NCI-H128 (cell line): Measurements from ENCODE around the gene CBFA2T2.

Source experiments
- DNase-seq: peaks from one replicate; lab custom pipeline; 2025; ENCODE audit not compliant: unreplicated experiment; lab: John Stamatoyannopoulos, UW

CBFA2T2 gene

DNA sequence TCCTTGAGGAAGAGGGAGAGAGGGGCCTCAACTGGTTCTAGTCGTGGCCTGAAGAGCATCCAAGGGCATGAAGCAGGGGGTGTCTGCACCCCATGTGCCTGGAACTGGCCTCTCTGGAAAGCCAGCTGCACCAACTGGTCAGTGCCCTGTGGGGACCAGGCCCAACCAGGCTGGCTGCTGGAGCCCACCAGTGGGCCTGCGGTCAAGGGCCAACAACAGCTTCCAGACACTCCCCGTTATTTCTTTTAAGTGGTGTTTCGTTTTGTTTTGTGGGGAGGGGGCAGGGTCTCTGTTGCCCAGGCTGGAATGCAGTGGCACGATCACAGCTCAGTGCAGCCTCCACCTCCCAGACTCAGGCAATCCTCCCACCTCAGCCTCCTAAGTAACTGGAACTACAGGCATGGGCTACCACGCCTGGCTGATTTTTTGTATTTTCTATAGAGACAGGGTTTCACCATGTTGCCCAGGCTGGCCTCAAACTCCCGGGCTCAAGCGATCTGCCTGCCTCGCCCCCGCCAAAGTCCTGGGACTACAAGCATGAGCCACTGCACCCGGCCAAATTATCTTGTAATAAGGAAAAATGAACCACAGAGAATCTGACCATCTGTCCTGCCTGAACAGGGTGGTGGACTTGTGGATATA lies 160.3 kb downstream of the CBFA2T2 start:
- DNase-seq: no peak

DNA sequence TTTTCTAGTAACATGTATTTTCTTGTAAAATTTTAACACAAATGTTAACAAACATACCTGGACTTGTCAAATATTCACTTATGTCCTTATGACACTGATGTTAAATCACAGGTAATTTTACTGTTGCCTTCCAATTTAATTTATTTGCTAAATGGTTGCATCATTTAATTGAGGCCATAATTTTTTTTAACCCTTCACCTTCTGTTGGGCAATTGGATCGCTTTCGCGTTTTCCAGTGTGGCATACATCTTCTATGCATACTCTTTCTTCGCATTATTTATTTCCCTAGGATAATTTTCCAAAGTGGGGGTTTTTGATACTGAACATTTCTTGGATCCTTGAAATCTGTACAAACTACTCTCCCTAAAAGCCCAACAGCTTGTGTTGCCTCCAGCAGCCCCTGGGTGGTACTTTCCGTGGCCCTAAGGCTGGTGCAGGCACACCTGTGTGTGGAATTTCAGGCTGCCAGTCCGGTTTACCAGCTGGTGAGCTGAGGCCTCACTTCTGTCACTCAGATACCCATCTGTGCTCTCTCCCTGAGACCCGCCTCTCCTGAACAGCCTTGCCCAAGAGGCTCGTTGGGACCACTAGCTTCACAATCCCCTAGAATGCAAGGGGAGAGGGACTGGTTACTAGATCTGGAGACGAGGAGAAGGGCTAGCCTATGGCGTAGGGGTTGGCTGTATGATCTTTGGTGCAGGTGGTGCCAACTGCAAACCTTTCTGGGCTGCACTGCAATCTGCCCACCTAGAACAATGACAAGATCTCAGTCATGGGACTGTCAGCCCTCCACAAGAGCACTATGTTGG lies 161.1 kb downstream of the CBFA2T2 start:
- no peak for DNase-seq

DNA sequence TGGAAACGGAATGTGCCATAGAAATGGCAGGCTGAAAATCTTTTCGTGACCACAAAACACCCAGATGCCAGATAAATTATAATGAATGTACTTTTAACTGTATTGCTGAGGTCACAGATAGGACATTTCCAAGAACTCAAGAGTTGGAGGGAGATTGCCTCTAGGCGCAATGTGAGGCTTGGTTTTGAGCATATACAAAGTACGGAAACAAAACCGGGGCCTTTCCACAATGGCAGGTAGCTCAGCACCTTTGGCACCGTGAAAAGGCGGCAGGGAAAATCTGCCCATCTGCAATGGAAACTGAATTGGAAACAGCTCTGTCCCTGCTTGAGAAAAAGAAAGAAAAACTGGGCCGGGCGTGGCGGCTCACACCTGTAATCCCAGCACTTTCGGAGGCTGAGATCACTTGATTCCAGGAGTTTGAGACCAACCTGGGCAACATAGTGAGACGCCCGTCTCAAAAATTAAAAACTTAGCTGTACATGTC lies 161.7 kb downstream of the CBFA2T2 start:
- DNase-seq: no peak

DNA sequence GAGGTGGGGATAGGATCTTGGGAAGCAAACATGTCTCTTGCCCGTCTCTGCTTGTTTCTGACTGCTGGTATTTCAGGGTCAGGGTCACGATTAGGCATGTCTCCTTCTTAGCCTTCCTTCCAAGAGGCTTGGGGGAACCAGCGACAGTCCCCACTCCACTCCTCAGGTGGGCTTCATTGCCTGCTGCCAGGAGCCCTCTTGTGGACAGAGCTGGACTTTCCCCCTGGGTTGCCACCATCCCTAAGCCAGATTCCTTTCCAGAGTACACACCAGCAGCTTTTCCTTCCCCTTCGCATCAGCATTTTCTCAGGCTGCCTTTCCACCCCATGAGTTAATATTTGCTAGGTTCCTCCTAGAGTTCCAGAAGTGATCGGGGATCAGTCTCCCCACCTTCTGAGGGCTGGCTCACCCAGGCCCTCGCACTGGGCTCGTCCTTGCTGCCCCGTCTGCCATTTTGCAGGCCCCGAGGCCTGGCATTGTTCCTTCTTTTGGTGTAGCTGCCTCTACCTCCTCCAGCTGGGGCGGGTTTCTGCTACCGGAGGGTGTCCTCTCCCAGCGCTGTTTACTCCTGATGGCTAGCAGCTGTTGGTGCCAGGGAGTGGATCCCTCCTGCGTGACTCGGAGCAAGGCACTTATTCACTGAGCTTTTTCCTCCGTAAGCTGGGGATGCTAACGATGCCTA lies 163.5 kb downstream of the CBFA2T2 start:
- peak; percentile 73 for DNase-seq

DNA sequence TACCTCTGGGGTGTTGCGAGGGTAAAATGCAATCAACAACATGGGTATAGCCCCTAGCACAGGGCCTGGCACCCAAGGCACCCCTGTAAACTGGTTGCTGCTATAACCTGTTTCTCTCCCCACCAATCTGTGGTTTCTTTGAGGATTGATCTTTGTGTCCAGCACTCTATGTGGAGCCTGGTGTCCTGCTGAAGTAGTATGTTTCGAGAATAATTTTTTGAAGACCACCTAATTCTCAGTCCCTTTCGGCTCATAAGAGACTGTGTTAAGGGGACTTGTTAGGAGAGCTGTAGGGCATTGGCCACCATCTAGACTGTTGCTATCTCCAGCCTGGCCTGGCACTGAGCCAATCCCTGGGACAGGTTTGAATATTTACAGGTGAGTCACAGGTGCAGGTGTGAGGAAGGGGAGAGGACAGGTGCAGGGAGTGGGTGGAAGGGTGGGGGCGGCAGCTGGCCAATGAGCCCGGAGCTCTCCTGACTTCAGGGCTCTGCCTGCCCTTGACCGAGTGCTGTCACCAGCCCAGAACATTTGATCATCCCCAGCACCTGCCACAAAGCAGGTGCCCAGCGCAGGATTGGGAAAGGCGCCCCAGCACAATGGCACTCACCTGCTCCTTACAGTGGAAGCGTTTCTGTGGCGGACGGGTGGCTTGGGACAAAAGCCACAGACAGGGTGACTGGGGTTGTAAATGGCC lies 164.2 kb downstream of the CBFA2T2 start:
- DNase-seq: peak; percentile 90

DNA sequence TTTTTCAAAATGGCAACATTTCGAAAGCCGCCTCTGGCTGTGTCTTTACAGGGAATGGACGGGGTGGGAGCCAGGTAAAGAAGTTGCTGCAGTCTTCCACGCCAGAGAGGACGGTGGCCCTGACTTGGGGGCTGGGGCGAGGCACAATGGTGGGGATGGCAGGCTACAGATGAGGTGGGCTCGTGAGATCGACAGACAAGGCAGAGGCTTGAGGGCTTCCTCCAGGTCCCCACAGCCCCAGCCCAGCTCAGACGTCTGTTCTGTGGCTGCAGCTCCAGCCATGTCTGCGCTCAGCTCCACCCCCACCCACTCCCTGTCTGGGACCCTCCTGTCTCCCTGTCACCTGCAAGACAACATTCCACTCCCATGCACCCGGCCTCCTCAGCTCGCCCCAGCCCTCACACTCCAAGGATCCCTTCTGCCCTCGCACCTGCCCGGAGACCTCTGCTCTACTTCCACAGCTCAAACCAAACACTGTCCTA lies 164.8 kb downstream of the CBFA2T2 start:
- no peak for DNase-seq

DNA sequence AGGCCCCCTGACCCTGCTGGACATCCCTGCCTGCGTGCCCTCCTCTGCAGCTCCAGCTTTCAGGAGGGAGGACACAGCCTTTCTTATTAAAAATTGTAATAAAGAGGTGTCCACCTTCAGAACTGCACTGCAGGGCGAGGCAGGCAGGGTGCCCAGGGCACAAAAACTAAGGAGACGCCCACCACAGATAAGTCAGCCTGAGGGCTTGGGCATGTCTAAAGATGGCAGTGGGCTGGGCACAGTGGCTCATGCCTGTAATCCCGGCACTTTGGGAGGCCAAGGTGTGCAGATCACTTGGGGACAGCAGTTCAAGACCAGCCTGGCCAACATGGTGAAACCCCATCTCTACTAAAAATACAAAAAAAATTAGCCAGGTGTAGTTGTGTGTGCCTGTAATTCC lies 165.3 kb downstream of the CBFA2T2 start:
- DNase-seq: no peak

DNA sequence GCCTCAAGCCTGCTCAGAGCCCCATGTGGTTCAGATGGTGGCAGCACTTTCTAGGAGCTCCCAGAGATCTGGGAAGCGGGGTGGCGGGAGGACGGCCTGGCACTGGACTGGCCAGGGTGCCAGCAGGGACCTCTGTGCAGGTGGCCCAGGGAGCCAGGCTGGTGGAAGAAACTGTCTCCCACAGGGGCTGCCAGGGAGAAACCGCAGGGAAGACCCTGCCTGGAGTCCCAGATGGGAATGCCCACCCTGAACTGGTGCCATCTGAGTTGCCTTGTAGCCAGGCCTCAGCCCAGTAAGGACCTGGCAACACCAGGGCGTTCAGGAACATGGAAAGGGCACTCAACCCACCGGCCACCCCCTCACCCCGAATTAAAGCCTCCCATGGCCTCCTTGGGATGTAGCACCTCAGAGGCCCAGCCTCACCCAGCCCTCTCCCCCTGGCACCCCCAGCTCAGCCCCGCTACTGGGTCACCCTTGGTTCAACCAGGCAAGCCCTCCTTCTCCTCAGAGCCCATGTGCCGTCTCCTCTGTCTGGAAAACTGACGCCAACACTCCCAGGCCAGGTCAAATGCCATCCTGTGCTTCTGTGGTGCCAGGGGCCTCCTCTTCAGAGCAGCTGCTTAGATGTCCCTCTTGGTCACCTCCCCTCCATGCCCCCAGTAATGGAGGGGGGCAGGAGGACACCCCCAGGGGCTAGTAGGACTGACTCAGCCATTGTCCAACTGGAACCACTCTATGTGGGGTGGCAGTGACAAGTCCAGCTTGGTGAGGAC lies 166.3 kb downstream of the CBFA2T2 start:
- DNase-seq: no peak

DNA sequence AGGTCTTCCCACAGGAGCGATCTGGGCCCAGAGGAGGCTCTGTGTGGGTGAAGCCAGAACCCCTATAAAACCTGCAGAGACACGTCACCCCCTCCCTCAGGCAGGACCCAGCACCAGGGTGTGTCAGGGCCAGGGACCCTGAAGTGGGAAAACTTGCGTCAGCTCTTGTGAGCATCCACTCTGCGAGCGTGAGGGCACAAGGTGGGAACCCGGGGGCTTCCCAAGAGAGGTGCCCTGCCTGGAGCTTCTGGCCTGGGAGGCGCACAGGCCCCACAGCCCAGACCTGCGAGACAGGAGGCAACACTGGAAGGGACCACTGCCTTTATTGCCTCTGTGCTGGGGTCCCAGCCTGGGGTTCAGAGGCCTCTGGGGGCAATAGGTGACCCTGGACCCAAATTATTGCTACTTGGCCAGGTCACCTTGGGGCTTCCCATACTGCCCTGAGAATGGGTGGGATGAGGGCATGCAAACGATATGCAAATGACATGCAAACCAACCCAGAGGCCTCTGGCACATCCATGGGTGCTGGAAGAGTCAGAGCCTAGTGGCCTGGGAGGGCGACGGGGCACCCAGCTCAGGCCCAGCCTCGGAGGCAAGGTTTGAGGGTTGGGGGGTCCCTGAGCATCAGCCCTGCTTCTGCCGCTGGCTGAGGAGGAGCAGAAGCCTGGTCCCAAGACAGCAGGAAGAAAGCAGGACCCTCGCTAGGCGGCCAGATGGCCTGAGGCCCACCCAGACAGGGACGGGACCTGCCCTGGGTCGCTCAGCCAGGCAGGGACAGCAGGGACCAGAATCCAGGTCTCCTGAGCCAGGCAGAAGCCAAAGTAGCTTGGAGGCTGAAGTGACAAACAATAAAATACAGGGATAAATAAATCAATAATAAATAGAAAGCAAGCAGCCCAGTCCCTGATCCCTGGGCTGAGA lies 167.1 kb downstream of the CBFA2T2 start:
- no peak for DNase-seq

DNA sequence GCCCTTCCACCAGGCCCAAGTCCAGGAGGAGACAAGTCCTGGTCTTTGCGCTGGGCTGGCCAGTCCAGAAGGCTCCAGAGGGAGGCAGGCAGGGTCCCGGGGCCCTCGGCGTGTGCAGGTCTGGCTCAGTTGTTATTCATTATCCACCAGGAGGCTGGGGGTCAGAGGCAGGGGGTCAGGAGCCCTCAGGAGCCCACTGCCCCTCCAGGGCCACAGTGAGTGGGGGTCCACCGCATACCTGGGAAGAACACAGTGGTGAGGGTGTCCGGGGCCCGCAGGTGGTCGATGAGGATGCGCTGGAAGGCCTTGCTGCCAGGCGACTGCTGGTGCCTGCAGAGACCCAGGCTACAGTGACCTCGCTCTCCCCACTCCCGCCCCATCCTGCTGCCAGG lies 167.8 kb downstream of the CBFA2T2 start:
- no peak for DNase-seq

DNA sequence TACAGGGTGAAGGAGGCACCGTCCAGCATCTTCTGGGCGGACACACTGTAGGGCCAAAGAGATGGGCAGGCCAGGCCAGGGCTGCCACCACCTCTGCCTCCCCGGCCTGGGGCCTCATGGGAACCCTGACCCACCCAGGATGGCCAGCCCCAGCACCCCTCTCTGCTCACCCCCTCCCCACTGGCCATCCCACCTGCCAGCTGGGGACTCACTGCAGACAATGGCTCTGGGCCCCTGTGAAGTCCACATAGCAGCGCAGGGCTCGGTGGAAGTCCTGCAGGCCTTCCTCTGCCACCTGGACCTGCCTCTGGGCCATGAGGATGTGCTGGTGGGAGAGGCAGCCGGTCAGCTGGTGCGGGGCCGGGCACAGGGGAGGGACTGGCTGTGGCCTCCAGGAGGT lies 168.6 kb downstream of the CBFA2T2 start:
- no peak for DNase-seq

DNA sequence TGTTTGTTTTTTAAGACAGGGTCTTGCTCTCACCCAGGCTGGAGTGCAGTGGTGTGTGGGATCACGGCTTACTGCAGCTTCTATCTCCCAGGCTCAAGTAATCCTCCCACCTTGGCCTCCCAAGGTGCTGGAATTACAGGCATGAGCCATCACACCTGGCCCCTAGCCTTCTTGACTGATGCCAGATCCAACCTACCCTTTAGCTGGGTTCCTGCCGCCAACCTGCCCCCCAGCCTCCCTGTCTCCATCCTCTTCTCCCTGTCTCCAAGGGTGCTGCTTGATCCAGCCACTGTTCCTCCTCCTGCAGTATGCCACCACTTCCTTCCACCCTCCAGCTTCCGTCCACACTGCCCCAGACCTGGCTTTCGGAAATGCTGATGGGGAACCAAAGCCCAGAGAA lies 169.0 kb downstream of the CBFA2T2 start:
- no peak for DNase-seq

DNA sequence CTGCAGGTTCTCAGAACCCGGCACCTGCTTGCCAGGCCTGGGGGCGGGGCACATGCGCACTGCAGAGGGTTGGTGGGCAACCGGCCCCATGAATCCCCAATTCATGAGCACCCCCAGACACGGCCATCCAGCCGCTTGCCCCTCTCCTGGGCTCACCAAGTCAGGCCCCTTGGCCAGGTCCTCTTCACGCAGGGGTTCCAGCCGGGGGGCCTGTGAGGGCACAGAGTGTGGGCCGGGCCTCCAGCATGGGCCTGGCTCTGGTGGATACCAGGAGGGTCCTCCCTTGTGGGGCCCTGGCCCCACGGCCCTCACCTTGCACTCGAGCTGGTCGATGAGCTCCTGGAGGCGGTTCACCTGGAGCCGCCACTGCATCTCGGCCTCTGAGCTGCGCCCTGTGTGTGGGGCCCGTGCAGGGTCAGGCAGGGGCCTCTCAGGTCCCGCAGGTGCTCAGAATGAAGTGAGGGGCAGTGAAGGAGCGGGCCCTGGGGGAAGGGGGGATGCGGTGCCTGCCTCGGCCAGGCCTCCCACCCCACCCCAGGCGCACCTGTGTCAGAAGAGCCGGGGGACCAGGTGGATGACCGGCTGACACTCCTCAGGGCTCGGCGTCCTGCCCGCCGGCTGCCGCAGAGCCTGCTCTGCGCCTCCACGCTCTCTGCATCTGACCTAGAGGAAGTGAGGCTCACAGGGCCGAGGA lies 169.6 kb downstream of the CBFA2T2 start:
- DNase-seq: no peak

DNA sequence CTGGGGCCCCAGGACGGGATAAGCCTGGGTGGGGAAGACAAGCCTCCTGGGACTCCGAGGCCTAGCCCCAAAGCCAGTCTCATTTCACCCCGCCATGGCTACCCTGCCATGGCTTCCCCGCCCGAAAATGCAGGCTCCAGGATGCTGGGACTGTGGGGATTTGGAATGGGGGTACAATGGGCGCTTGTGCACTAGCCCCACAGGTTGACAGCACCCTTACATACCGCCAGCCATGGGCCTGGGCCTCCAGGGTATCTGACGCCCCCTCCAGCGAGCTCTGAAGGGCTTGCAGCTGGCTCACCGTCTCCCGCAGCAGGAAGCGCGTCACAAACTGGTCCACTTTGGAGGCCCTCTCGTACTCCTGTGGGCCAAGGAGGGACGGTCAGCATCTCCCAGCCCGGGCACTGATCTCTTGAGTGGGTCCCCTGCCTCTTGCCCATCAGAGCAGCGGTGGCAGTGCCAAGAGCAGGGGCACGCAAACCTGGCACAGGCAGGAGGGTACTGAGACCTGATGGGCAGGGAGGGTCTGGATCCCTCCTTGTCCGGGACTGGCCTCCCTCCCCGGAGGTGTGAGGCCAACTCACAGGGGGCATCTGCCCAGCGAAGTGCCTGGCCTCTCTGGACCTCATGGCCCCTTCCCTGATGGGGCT lies 170.3 kb downstream of the CBFA2T2 start:
- DNase-seq: no peak

DNA sequence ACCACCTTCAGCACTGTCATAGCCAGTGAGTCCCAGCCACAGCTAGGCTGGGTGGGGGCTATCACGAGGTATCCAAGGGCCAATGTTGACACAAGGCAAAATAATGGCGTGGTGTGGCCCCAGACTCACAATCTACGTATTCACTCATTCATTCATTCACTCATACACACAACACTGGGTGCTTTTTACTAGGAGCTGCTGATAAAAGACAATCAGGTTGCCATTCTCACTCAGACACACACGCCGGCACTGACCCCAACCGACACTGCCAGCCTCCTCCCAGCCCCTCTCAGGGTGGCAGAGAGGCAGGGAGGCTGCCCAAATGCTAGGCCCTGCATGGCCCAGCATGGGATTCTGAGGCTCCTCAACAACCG lies 170.8 kb downstream of the CBFA2T2 start:
- DNase-seq: no peak

DNA sequence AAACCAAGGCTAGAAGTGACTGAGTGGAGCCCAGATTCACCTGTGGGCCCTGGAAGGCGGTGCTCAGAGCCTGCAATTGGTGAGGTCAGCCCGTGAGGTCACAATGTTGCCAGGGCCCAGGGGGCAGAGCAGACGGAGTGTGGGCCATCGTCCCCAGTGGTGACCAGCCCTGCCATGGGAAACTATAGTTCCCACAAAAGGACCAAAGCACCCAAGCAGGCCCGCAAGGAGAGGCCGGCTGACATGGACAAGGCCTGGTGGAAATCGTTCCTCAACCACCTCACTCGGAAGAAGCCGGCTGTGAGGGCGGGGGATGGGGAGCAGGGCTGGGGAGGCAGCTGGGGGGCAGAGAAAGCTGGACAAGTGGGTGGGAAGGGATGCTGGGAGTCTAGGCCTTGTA lies 172.3 kb downstream of the CBFA2T2 start, which contains the start of gene C20orf144:
TSS of gene C20orf144 (plus strand) at position 156 of the 400 bp plus-strand sequence. CDS start at position 175, 19 bp downstream.
- no peak for DNase-seq

DNA sequence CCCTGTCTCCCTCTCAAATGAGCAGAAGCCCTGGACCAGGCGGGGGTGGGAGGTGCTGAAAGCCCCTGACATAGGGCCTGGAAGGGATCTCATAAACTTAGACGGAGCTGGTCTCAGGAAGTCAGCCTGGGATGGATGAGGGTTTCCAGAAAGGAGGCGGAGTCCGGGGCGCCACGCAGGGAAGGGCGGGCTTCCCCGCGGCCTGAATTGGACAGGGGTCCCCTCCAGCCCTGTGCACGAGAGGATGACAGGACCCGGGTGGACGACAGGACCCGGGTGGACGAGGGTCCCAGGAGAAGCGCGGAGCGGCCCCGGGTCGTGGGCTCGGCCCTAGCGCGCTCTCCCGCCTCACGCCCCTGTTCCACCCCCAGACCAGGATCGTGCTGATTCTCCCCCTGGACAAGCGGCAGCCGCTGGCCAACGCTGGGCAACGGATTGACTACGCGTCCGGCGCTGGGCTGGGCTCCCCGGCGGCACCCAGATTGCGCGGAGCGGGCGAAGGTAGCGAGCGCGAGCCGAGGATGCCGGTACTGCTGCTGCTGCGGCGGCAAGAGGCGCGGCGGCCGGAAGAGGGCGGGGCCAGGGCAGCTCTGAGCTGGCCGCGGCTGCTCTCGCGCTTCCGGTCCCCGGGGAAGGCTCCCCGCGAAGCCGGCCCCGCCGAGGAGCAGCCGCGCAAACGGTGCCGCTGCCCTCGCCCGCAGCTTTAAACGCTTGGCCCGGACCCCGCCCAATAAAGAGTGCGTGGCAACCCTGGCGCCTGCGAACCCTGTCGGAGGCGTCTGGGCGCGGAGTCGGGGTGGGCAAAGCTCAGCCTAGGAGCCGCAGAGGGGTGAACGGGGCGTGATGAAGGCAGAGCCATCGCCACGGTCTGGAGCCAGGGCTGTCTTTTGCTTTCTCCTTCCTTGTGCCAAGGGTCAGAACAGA lies 173.5 kb downstream of the CBFA2T2 start:
- DNase-seq: peak; percentile 55
